ENCODE measurements around the gene KLRD1. TPM values are rescaled to one million over a fixed set of nuclear protein-coding genes. Genes with fewer than 3 reads are reported as not detected.

KLRD1 gene
- total and polyA plus RNA-seq, 3 donors from 2014 or later, result 0.71 to 1.6 (median 0.87) TPM

DNA sequence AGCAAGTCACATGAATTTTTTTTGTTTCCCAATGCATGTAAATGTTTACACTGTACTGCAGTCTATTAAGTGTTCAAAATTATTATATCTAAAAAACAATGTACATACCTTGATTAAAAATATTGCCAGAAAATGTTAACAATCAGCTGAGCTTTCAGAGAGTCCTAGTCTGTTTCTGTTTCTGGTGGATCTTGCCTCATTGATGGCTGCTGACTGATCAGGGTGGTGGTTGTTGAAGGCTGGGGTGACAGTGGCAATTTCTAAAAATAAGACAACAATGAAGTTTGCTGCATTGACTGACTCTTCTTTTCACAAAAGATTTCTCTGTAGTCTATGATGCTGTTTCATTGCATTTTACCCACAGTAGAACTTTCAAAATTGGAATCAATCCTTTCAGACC lies 16.6 kb upstream of the KLRD1 start:
- no peaks in the 10 kb centered on the region for H3K4me1 ChIP-seq
- no peak for DNase-seq
- intact Hi-C loops (cut with DNase I; ENCODE audit: low total_unique reads), result no loop called here

DNA sequence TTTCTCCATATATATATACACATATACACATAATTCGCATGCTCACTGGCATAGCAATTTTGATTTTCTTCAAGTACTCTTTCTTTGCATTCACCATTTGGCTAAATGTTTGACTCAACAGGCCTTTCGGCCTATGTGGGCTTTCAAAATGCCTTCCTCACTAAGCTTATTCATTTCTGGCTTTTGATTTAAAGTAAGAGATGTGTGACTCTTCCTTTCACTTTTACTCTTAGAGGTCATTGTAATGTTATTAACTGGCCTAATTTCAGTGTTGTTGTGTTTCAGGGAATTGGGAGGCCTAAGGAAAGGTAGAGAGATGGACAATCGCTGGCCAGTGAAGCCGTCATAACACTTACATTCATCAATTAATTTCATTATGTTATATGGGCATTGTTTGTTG lies 14.5 kb upstream of the KLRD1 start:
- H3K27ac ChIP-seq, result no peak overlapping the region
- TF ChIP-seq, protein P1, sequence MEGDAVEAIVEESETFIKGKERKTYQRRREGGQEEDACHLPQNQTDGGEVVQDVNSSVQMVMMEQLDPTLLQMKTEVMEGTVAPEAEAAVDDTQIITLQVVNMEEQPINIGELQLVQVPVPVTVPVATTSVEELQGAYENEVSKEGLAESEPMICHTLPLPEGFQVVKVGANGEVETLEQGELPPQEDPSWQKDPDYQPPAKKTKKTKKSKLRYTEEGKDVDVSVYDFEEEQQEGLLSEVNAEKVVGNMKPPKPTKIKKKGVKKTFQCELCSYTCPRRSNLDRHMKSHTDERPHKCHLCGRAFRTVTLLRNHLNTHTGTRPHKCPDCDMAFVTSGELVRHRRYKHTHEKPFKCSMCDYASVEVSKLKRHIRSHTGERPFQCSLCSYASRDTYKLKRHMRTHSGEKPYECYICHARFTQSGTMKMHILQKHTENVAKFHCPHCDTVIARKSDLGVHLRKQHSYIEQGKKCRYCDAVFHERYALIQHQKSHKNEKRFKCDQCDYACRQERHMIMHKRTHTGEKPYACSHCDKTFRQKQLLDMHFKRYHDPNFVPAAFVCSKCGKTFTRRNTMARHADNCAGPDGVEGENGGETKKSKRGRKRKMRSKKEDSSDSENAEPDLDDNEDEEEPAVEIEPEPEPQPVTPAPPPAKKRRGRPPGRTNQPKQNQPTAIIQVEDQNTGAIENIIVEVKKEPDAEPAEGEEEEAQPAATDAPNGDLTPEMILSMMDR (IDR thresholded peaks at IDR 0.05), result no peak
- no peak for TF ChIP-seq POLR2A (IDR thresholded peaks at IDR 0.05)

More for the DNA sequence above, 16.6 kb upstream of the KLRD1 start:
- H3K9me3 ChIP-seq, result no peaks in the 10 kb centered on the region
- H3K27me3 ChIP-seq, result no peaks in the 10 kb centered on the region
- H3K4me3 ChIP-seq, result no peak overlapping the region
- no peak overlapping the region for H3K27ac ChIP-seq
- H3K36me3 ChIP-seq (ENCODE audit: low read depth, missing control alignments), result no peaks in the 10 kb centered on the region
- TF ChIP-seq, protein P1 (IDR thresholded peaks at IDR 0.05), result no peak
- no peak for TF ChIP-seq POLR2A (IDR thresholded peaks at IDR 0.05)

DNA sequence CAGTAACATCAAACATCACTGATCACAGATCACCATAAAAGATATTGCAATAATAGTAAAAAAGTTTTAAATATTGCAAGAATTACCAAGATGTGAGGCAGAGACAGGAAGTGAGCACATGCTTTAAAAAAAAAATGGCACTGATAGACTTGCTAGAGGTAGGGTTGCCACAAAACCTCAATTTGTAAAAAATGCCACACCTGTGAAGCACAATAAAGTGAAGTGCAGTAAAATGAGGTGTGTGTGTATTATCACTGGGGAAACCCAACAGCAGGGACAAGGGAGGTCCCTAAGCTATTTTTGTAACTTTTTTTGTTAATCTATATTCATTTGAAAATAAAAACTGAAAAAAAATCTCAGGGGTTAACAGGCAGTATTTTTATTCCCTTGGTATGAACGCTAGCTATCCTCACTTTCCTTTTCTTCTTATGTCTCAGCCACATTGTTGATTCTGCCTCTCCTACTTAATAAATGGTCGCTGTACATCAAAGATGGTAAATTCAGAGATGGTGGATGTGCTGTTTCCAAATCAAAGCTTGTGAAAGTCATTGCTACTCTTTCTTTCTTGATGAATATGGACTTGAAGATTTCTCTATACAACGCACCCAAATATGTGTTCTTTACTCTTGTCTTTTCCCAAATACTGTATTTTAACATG lies 14.0 kb upstream of the KLRD1 start:
- H3K4me3 ChIP-seq, result no peak overlapping the region
- TF ChIP-seq, protein P1 (IDR thresholded peaks at IDR 0.05), result no peak
- TF ChIP-seq POLR2A (IDR thresholded peaks at IDR 0.05), result no peak
- H3K27me3 ChIP-seq, result no peaks in the 10 kb centered on the region
- 87 to 92% methylated on average over 3 of the region's 3 CpGs for WGBS, 2 donors
- no peaks in the 10 kb centered on the region for H3K9me3 ChIP-seq
- H3K27ac ChIP-seq, result no peak overlapping the region
- no peaks in the 10 kb centered on the region for H3K36me3 ChIP-seq (ENCODE audit: low read depth, missing control alignments)
- no peaks in the 10 kb centered on the region for H3K4me1 ChIP-seq
- DNase-seq, result no peak
- intact Hi-C loops (cut with DNase I; ENCODE audit: low total_unique reads), result no loop called here

More for the DNA sequence above, 14.5 kb upstream of the KLRD1 start:
- no peaks in the 10 kb centered on the region for H3K4me1 ChIP-seq
- H3K4me3 ChIP-seq, result no peak overlapping the region
- intact Hi-C loops (cut with DNase I; ENCODE audit: low total_unique reads), result no loop called here
- H3K27me3 ChIP-seq, result no peaks in the 10 kb centered on the region
- no peaks in the 10 kb centered on the region for H3K9me3 ChIP-seq
- DNase-seq, result no peak
- 88% methylated on average over 4 of the region's 4 CpGs for WGBS, 2 donors
- H3K36me3 ChIP-seq (ENCODE audit: low read depth, missing control alignments), result no peaks in the 10 kb centered on the region

- H3K27ac ChIP-seq, result no peak overlapping the region
- no peak for DNase-seq
- H3K9me3 ChIP-seq, result no peaks in the 10 kb centered on the region
- no peak overlapping the region for H3K4me3 ChIP-seq
- intact Hi-C loops (cut with DNase I; ENCODE audit: low total_unique reads), result no loop called here
- WGBS, 2 donors, result 90 to 96% methylated on average over 1 of the region's 1 CpG
- TF ChIP-seq, protein P1 (IDR thresholded peaks at IDR 0.05), result no peak
- TF ChIP-seq POLR2A (IDR thresholded peaks at IDR 0.05), result no peak
- no peaks in the 10 kb centered on the region for H3K27me3 ChIP-seq
- H3K36me3 ChIP-seq (ENCODE audit: low read depth, missing control alignments), result no peaks in the 10 kb centered on the region
- H3K4me1 ChIP-seq, result no peaks in the 10 kb centered on the region
Measured at GRCh38 chr12:10301103-10301502, 6.6 kb upstream of the KLRD1 start.

- H3K9me3 ChIP-seq, result no peaks in the 10 kb centered on the region
- H3K27me3 ChIP-seq, result no peaks in the 10 kb centered on the region
- no peaks in the 10 kb centered on the region for H3K4me1 ChIP-seq
- H3K27ac ChIP-seq, result no peak overlapping the region
- intact Hi-C loops (cut with DNase I; ENCODE audit: low total_unique reads), result no loop called here
- H3K4me3 ChIP-seq, result no peak overlapping the region
- H3K36me3 ChIP-seq (ENCODE audit: low read depth, missing control alignments), result no peaks in the 10 kb centered on the region
- no peak for DNase-seq
- no peak for TF ChIP-seq POLR2A (IDR thresholded peaks at IDR 0.05)
- TF ChIP-seq, protein P1 (IDR thresholded peaks at IDR 0.05), result no peak
- 80 to 87% methylated on average over 3 of the region's 3 CpGs for WGBS, 2 donors
Measured at GRCh38 chr12:10304161-10304574, 3.5 kb upstream of the KLRD1 start.
